Liver (tissue), 9 donors: ENCODE measurements around the gene EVC. TPM values are rescaled to one million over a fixed set of nuclear protein-coding genes. Genes with fewer than 3 reads are reported as not detected.

Experiments
- DNase-seq: peaks from one replicate; pipeline ENCODE4 v3.0.0-alpha.2; 2017; ENCODE audit warnings: low spot score
- H3K27ac ChIP-seq, 2 donors: one replicate each; pipeline ENCODE4 v1.7.0; 2013; ENCODE audit warnings: inconsistent platforms in 2 of 2, low read length in 2 of 2, control low read depth in 1 of 2, low read depth in 1 of 2, mild to moderate bottlenecking in 1 of 2
- H3K27me3 ChIP-seq, 4 donors: one replicate each; pipeline versions ENCODE4 v1.6.1 to v1.7.0; 2013; ENCODE audit warnings: low read length in 3 of 4, inconsistent platforms in 1 of 4, mild to moderate bottlenecking in 1 of 4, moderate library complexity in 1 of 4; ENCODE audit not compliant: control insufficient read depth in 4 of 4, insufficient read depth in 4 of 4
- H3K36me3 ChIP-seq, 4 donors: one replicate each; pipeline versions ENCODE4 v1.6.1 to v1.7.0; 2013; ENCODE audit warnings: low read length in 3 of 4, mild to moderate bottlenecking in 3 of 4, low read depth in 1 of 4, moderate library complexity in 1 of 4; ENCODE audit not compliant: control insufficient read depth in 4 of 4, insufficient read depth in 3 of 4
- H3K4me1 ChIP-seq, 4 donors: one replicate each; pipeline versions ENCODE4 v1.6.1 to v1.7.0; 2013; ENCODE audit warnings: low read length in 3 of 4, mild to moderate bottlenecking in 3 of 4, moderate library complexity in 1 of 4; ENCODE audit not compliant: control insufficient read depth in 4 of 4, insufficient read depth in 4 of 4
- H3K4me3 ChIP-seq, 3 donors: one replicate each; pipeline versions ENCODE4 v1.6.1 to v1.7.0; 2013; ENCODE audit warnings: low read length in 3 of 3, control low read depth in 1 of 3, low read depth in 1 of 3, mild to moderate bottlenecking in 1 of 3
- H3K9ac ChIP-seq, 2 donors: one replicate each; pipeline ENCODE4 v1.7.0; 2013; ENCODE audit warnings: low read length in 2 of 2, mild to moderate bottlenecking in 2 of 2, moderate library complexity in 2 of 2, control low read depth in 1 of 2, low read depth in 1 of 2
- H3K9me3 ChIP-seq, 4 donors: one replicate each; pipeline versions ENCODE4 v1.6.1 to v1.7.0; 2013; ENCODE audit warnings: low read length in 3 of 4; ENCODE audit not compliant: control insufficient read depth in 4 of 4
- FOXA1 ChIP-seq: IDR thresholded peaks from 2 replicates; pipeline ENCODE4 v1.6.1; 2016; ENCODE audit warnings: antibody characterized with exemption
- FOXA2 ChIP-seq: IDR thresholded peaks from 2 replicates; pipeline ENCODE4 v1.6.1; 2016; ENCODE audit warnings: antibody characterized with exemption
- GABPA ChIP-seq, 2 donors: IDR thresholded peaks in 1 of 2; conservative IDR thresholded peaks in 1 of 2; 2 replicates each; pipeline ENCODE4 v1.6.1; 2016; ENCODE audit warnings: antibody characterized with exemption in 2 of 2, mild to moderate bottlenecking in 1 of 2, moderate library complexity in 1 of 2
- HNF4A ChIP-seq, 2 donors: conservative IDR thresholded peaks; 2 replicates each; pipeline ENCODE4 v1.6.1; 2016; ENCODE audit warnings: antibody characterized with exemption in 2 of 2, mild to moderate bottlenecking in 2 of 2
- HNF4G ChIP-seq: IDR thresholded peaks from 2 replicates; pipeline ENCODE4 v1.6.1; 2016; ENCODE audit warnings: antibody characterized with exemption
- JUND ChIP-seq, 2 donors: IDR thresholded peaks; 2 replicates each; pipeline ENCODE4 v1.6.1; 2016; ENCODE audit warnings: antibody characterized with exemption in 2 of 2
- NR2F2 ChIP-seq: IDR thresholded peaks from 2 replicates; pipeline ENCODE4 v1.6.1; 2016; ENCODE audit warnings: antibody characterized with exemption
- RAD21 ChIP-seq, 2 donors: IDR thresholded peaks; 2 replicates each; pipeline ENCODE4 v1.6.1; 2016; ENCODE audit warnings: antibody characterized with exemption in 2 of 2, mild to moderate bottlenecking in 2 of 2
- RXRA ChIP-seq, 2 donors: IDR thresholded peaks; 2 replicates each; pipeline ENCODE4 v1.6.1; 2017 to 2018; ENCODE audit warnings: antibody characterized with exemption in 2 of 2, mild to moderate bottlenecking in 1 of 2
- SP1 ChIP-seq: IDR thresholded peaks from 2 replicates; pipeline ENCODE4 v1.6.1; 2018; ENCODE audit warnings: antibody characterized with exemption, mild to moderate bottlenecking
- TAF1 ChIP-seq: conservative IDR thresholded peaks from 2 replicates; pipeline ENCODE4 v1.6.1; 2016; ENCODE audit warnings: antibody characterized with exemption, mild to moderate bottlenecking
- YY1 ChIP-seq: IDR thresholded peaks from 2 replicates; pipeline ENCODE4 v1.6.1; 2016; ENCODE audit warnings: antibody characterized with exemption, mild to moderate bottlenecking
- WGBS: extraction: QIAGEN DNeasy Blood & Tissue Kit; methylation state at CpG from one replicate; pipeline ENCODE4 v1.1.7; 2013; 5-methylcytosine and 5-hydroxymethylcytosine counted together
- polyA plus RNA-seq, 2 donors: library from polyadenylated mRNA; stranded (reverse) in 1 of 2; unstranded in 1 of 2; fragments of 200-250 nt in 1 of 2; fragments of >200 nt in 1 of 2; fragmentation: Nextera tagmentation in 1 of 2; extraction: Ambion mirVana in 1 of 2; gene quantifications; one replicate each; pipeline versions ENCODE4 v1.2.1 to v1.2.3, GENCODE V29; 2013 to 2015
- total RNA-seq, 2 donors: library from RNA; depleted of rRNA; stranded (reverse); fragments of >200 nt; gene quantifications; one replicate each; pipeline ENCODE4 v1.2.3, GENCODE V29; 2014
- TF ChIP-seq, protein P1 (sequence below): IDR thresholded peaks from 2 replicates; pipeline ENCODE4 v1.6.1; 2016; ENCODE audit warnings: antibody characterized with exemption
- TF ChIP-seq, protein P2 (sequence below): IDR thresholded peaks from 2 replicates; pipeline ENCODE4 v1.6.1; 2016; ENCODE audit warnings: antibody characterized with exemption
- TF ChIP-seq, protein P3 (sequence below): IDR thresholded peaks from 2 replicates; pipeline ENCODE4 v1.6.1; 2016; ENCODE audit warnings: antibody characterized with exemption, mild to moderate bottlenecking
- TF ChIP-seq, protein P4 (sequence below): IDR thresholded peaks from 2 replicates; pipeline ENCODE4 v1.6.1; 2016; ENCODE audit warnings: antibody characterized with exemption
- TF ChIP-seq, protein P5 (sequence below): fragments of 150-350 bp; IDR thresholded peaks from 2 replicates; pipeline ENCODE4 v1.5.1; 2017; ENCODE audit warnings: improper control_type of control experiment, low read depth, low read length; ENCODE audit not compliant: missing input control
- donor health status: healthy.
- donor health status: healthy.
- donor health status: healthy.
- donor health status: healthy.
- donor health status: healthy.

EVC gene
- total and polyA plus RNA-seq, 4 donors = 0.76 to 10.9 (median 3.2) TPM

DNA sequence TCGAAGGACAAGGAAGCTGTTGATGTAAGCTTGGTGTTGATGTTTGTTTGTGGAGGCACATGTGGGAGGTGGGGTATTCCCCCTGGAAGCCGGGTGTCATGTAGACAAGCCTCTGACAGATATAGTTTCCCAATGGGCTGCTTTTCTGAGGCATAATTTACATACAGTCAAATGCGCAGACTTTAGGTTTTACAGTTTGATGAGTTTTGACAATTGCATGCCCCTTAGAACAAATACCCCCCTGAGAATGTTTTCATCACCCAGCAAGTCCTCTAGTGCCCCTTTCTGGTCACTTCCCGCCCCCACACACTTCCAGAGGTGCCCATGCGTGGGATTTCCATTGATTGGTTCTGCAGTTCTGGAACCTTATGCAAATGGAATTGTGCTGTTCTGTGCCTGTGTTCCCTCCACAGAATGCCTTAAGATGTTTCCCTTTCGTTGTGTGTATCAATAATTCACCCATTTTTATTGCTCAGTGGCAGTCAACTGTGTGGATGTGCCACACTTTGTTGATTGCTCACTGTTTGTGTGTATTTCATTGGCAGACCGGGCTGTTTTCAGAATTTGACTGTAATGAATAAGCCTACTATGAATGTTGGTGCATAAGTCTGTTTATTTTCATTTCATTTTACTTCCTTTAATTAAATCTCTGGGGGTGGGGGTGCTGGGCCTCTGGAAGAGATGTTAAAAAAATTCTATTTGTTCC, 8.5 kb downstream of the EVC start:
- WGBS = 78% methylated on average over 7 of the region's 7 CpGs
- Histone ChIP-seq H3K27ac (no peak overlapping the region), H3K36me3 (no peaks in the 10 kb centered on the region), H3K9ac (no peak overlapping the region), H3K4me1 (peaks cover 0 to 18% (median 15%) of the 10 kb centered on the region in 4 donors), H3K27me3 (peaks cover 0 to 2% (median 0%) of the 10 kb centered on the region in 4 donors), H3K9me3 (no peaks in the 10 kb centered on the region), H3K4me3 (no peak overlapping the region)
- no peak for DNase-seq
- TF ChIP-seq RXRA (IDR thresholded peaks at IDR 0.05) = no peak
- TF ChIP-seq HNF4A (conservative IDR thresholded peaks at IDR 0.05) = no peak
- TF ChIP-seq JUND (IDR thresholded peaks at IDR 0.05) = no peak
- TF ChIP-seq SP1 = no peak
- TF ChIP-seq HNF4G = no peak
- TF ChIP-seq, protein P1, sequence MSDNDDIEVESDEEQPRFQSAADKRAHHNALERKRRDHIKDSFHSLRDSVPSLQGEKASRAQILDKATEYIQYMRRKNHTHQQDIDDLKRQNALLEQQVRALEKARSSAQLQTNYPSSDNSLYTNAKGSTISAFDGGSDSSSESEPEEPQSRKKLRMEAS = no peak
- TF ChIP-seq, protein P2, sequence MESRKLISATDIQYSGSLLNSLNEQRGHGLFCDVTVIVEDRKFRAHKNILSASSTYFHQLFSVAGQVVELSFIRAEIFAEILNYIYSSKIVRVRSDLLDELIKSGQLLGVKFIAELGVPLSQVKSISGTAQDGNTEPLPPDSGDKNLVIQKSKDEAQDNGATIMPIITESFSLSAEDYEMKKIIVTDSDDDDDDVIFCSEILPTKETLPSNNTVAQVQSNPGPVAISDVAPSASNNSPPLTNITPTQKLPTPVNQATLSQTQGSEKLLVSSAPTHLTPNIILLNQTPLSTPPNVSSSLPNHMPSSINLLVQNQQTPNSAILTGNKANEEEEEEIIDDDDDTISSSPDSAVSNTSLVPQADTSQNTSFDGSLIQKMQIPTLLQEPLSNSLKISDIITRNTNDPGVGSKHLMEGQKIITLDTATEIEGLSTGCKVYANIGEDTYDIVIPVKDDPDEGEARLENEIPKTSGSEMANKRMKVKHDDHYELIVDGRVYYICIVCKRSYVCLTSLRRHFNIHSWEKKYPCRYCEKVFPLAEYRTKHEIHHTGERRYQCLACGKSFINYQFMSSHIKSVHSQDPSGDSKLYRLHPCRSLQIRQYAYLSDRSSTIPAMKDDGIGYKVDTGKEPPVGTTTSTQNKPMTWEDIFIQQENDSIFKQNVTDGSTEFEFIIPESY = no peak
- no peak for TF ChIP-seq FOXA2
- TF ChIP-seq RAD21 (IDR thresholded peaks at IDR 0.05) = no peak
- TF ChIP-seq, protein P3, sequence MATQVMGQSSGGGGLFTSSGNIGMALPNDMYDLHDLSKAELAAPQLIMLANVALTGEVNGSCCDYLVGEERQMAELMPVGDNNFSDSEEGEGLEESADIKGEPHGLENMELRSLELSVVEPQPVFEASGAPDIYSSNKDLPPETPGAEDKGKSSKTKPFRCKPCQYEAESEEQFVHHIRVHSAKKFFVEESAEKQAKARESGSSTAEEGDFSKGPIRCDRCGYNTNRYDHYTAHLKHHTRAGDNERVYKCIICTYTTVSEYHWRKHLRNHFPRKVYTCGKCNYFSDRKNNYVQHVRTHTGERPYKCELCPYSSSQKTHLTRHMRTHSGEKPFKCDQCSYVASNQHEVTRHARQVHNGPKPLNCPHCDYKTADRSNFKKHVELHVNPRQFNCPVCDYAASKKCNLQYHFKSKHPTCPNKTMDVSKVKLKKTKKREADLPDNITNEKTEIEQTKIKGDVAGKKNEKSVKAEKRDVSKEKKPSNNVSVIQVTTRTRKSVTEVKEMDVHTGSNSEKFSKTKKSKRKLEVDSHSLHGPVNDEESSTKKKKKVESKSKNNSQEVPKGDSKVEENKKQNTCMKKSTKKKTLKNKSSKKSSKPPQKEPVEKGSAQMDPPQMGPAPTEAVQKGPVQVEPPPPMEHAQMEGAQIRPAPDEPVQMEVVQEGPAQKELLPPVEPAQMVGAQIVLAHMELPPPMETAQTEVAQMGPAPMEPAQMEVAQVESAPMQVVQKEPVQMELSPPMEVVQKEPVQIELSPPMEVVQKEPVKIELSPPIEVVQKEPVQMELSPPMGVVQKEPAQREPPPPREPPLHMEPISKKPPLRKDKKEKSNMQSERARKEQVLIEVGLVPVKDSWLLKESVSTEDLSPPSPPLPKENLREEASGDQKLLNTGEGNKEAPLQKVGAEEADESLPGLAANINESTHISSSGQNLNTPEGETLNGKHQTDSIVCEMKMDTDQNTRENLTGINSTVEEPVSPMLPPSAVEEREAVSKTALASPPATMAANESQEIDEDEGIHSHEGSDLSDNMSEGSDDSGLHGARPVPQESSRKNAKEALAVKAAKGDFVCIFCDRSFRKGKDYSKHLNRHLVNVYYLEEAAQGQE = no peak
- no peak for TF ChIP-seq TAF1
- TF ChIP-seq FOXA1 = no peak
- TF ChIP-seq, protein P4, sequence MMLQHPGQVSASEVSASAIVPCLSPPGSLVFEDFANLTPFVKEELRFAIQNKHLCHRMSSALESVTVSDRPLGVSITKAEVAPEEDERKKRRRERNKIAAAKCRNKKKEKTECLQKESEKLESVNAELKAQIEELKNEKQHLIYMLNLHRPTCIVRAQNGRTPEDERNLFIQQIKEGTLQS = no peak
- TF ChIP-seq NR2F2 = no peak
- no peak for TF ChIP-seq YY1
- TF ChIP-seq GABPA (IDR thresholded peaks at IDR 0.05 in 1 of 2, conservative IDR thresholded peaks at IDR 0.05 in 1 of 2) = no peak
- TF ChIP-seq, protein P5, sequence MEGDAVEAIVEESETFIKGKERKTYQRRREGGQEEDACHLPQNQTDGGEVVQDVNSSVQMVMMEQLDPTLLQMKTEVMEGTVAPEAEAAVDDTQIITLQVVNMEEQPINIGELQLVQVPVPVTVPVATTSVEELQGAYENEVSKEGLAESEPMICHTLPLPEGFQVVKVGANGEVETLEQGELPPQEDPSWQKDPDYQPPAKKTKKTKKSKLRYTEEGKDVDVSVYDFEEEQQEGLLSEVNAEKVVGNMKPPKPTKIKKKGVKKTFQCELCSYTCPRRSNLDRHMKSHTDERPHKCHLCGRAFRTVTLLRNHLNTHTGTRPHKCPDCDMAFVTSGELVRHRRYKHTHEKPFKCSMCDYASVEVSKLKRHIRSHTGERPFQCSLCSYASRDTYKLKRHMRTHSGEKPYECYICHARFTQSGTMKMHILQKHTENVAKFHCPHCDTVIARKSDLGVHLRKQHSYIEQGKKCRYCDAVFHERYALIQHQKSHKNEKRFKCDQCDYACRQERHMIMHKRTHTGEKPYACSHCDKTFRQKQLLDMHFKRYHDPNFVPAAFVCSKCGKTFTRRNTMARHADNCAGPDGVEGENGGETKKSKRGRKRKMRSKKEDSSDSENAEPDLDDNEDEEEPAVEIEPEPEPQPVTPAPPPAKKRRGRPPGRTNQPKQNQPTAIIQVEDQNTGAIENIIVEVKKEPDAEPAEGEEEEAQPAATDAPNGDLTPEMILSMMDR = no peak
